ENCODE data around the gene PRR16.

PRR16 gene

GRCh38 chr5:120518581-120518980 lies 54.5 kb downstream of the PRR16 start:
- no peak for DNase-seq

- DNase-seq: no peak
Measured at GRCh38 chr5:120527251-120527650, 63.2 kb downstream of the PRR16 start.

GRCh38 chr5:120528609-120529008 lies 64.5 kb downstream of the PRR16 start:
- DNase-seq: no peak

- no peak for DNase-seq
Measured at GRCh38 chr5:120529386-120529785, 65.3 kb downstream of the PRR16 start.

- no peak for DNase-seq
Measured at GRCh38 chr5:120531215-120531614, 67.1 kb downstream of the PRR16 start.

GRCh38 chr5:120532835-120533234 lies 68.7 kb downstream of the PRR16 start:
- no peak for DNase-seq

GRCh38 chr5:120533581-120533980 lies 69.5 kb downstream of the PRR16 start:
- DNase-seq: no peak

GRCh38 chr5:120535900-120536299 lies 71.8 kb downstream of the PRR16 start:
- DNase-seq: no peak

- no peak for DNase-seq
Measured at GRCh38 chr5:120538149-120538548, 74.0 kb downstream of the PRR16 start.

GRCh38 chr5:120538644-120539043 lies 74.5 kb downstream of the PRR16 start:
- no peak for DNase-seq

GRCh38 chr5:120539471-120539870 lies 75.4 kb downstream of the PRR16 start:
- DNase-seq: no peak

GRCh38 chr5:120540097-120540496 lies 76.0 kb downstream of the PRR16 start:
- DNase-seq: no peak

GRCh38 chr5:120544043-120544442 lies 79.9 kb downstream of the PRR16 start:
- no peak for DNase-seq

GRCh38 chr5:120545007-120545406 lies 80.9 kb downstream of the PRR16 start:
- DNase-seq: no peak

GRCh38 chr5:120545951-120546350 lies 81.9 kb downstream of the PRR16 start:
- DNase-seq: no peak

- no peak for DNase-seq
Measured at GRCh38 chr5:120546922-120547321, 82.8 kb downstream of the PRR16 start.

- no peak for DNase-seq
Measured at GRCh38 chr5:120550358-120550757, 86.3 kb downstream of the PRR16 start.

- DNase-seq: no peak
Measured at GRCh38 chr5:120552638-120553037, 88.5 kb downstream of the PRR16 start.

- DNase-seq: no peak
Measured at GRCh38 chr5:120555345-120555744, 91.2 kb downstream of the PRR16 start.

- no peak for DNase-seq
Measured at GRCh38 chr5:120564013-120564412, 99.9 kb downstream of the PRR16 start.

- DNase-seq: no peak
Measured at GRCh38 chr5:120567066-120567465, 103.0 kb downstream of the PRR16 start.

- DNase-seq: no peak
Measured at GRCh38 chr5:120567921-120568320, 103.8 kb downstream of the PRR16 start.

- no peak for DNase-seq
Measured at GRCh38 chr5:120568711-120569110, 104.6 kb downstream of the PRR16 start.

- DNase-seq: no peak
Measured at GRCh38 chr5:120576588-120576987, 112.5 kb downstream of the PRR16 start.

GRCh38 chr5:120582635-120583034 lies 118.5 kb downstream of the PRR16 start:
- DNase-seq: no peak

GRCh38 chr5:120586646-120587045 lies 122.5 kb downstream of the PRR16 start:
- no peak for DNase-seq

All from NCI-H2029 (cell line).